ENCODE measurements around the gene PATL2. TPM values are rescaled to one million over a fixed set of nuclear protein-coding genes. Genes with fewer than 3 reads are reported as not detected.
"Not testable (repeated sequence)": the region's sequence is repeated elsewhere in the genome, so short reads cannot be mapped to it uniquely, and the experiment has no call there.

PATL2 gene
- total and polyA plus RNA-seq, 10 donors = 17.0 to 64.2 (median 28.9) TPM

- H3K9me3 ChIP-seq = peaks cover 0 to 34% (median 2%) of the 10 kb centered on the region in 8 donors
- H3K27me3 ChIP-seq (replicated peaks in 1 of 7); H3K36me3 ChIP-seq; intact Hi-C loops (cut with DNase I; ENCODE audit: low total_unique reads): not testable (repeated sequence)
- peak; percentile 93 for DNase-seq
- peaks cover 15 to 64% (median 33%) of the 10 kb centered on the region in 6 donors for H3K4me1 ChIP-seq
- peak in 2 of 3 donors; percentile 26 to 52 for TF ChIP-seq POLR2AphosphoS5 (IDR thresholded peaks at IDR 0.05)
- 24 to 35% (median 31%) methylated on average over 4 to 8 of the region's 8 CpGs for WGBS, 5 donors
- peak overlapping the region; percentile 66 to 93 (median 82) for H3K27ac ChIP-seq
- H3K4me3 ChIP-seq = peak overlapping the region in 1 of 8 donors; percentile 50
These were observed 28.1 kb downstream of the PATL2 start for GRCh38 chr15:44682809-44683682.

- Histone ChIP-seq H3K27me3 (replicated peaks in 1 of 7) (no peaks in the 10 kb centered on the region), H3K27ac (peak overlapping the region in 6 of 8 donors; percentile 79 to 93 (median 84)), H3K36me3 (no peaks in the 10 kb centered on the region), H3K9me3 (peaks cover 0 to 27% (median 0%) of the 10 kb centered on the region in 8 donors), H3K4me3 (no peak overlapping the region), H3K4me1 (peaks cover 15 to 72% (median 42%) of the 10 kb centered on the region in 6 donors)
- WGBS, 5 donors = 62 to 79% (median 69%) methylated on average over 2 of the region's 2 CpGs
- no peak for DNase-seq
- TF ChIP-seq POLR2A (IDR thresholded peaks at IDR 0.05) (no peak), POLR2AphosphoS5 (IDR thresholded peaks at IDR 0.05) (no peak), CTCF (IDR thresholded peaks at IDR 0.05 in 8 of 11, conservative IDR thresholded peaks at IDR 0.05 in 3 of 11) (no peak)
- intact Hi-C loops (cut with DNase I; ENCODE audit: low total_unique reads) = no loop called here
These were observed 28.9 kb downstream of the PATL2 start for GRCh38 chr15:44682211-44682610.

- Histone ChIP-seq H3K4me1 (peaks cover 9 to 97% (median 49%) of the 10 kb centered on the region in 6 donors), H3K9me3 (no peaks in the 10 kb centered on the region), H3K27me3 (replicated peaks in 1 of 7) (no peaks in the 10 kb centered on the region), H3K4me3 (peak overlapping the region in 1 of 8 donors; percentile 32), H3K36me3 (no peaks in the 10 kb centered on the region), H3K27ac (peak overlapping the region; percentile 54 to 89 (median 79))
- DNase-seq = no peak
- TF ChIP-seq CTCF (IDR thresholded peaks at IDR 0.05 in 8 of 11, conservative IDR thresholded peaks at IDR 0.05 in 3 of 11) = no peak
- TF ChIP-seq POLR2AphosphoS5 (IDR thresholded peaks at IDR 0.05) = peak in 2 of 3 donors; percentile 41 to 49
- no peak for TF ChIP-seq POLR2A (IDR thresholded peaks at IDR 0.05)
- 37 to 61% (median 50%) methylated on average over 7 of the region's 7 CpGs for WGBS, 5 donors
- intact Hi-C loops (cut with DNase I; ENCODE audit: low total_unique reads) = no loop called here
These were observed 34.4 kb downstream of the PATL2 start for GRCh38 chr15:44676676-44677075.

GRCh38 chr15:44675911-44676310, 35.2 kb downstream of the PATL2 start:
- no peaks in the 10 kb centered on the region for H3K9me3 ChIP-seq
- H3K27ac ChIP-seq = peak overlapping the region in 7 of 8 donors; percentile 73 to 89 (median 81)
- no peak for TF ChIP-seq POLR2A (IDR thresholded peaks at IDR 0.05)
- no peak for TF ChIP-seq POLR2AphosphoS5 (IDR thresholded peaks at IDR 0.05)
- TF ChIP-seq CTCF (IDR thresholded peaks at IDR 0.05 in 8 of 11, conservative IDR thresholded peaks at IDR 0.05 in 3 of 11) = no peak
- H3K4me3 ChIP-seq = peak overlapping the region in 1 of 8 donors; percentile 32
- intact Hi-C loops (cut with DNase I; ENCODE audit: low total_unique reads) = no loop called here
- no peaks in the 10 kb centered on the region for H3K27me3 ChIP-seq (replicated peaks in 1 of 7)
- 67 to 81% (median 75%) methylated on average over 5 of the region's 5 CpGs for WGBS, 5 donors
- H3K36me3 ChIP-seq = no peaks in the 10 kb centered on the region
- H3K4me1 ChIP-seq = peaks cover 9 to 97% (median 55%) of the 10 kb centered on the region in 6 donors
- no peak for DNase-seq

Measured in spleen (tissue), 11 donors.